HG03521 (cell line): Measurements from ENCODE around the gene CRNN.

Experiments used
- ATAC-seq: cut with Tn5 transposase; IDR thresholded peaks from one replicate; pipeline ENCODE4 v1.9.1; 2021; ENCODE audit warnings: mild to moderate bottlenecking, moderate library complexity; ENCODE audit not compliant: unreplicated experiment

Gene CRNN

GRCh38 chr1:152426731-152427130 lies 12.7 kb upstream of the CRNN start:
- no peak for ATAC-seq

DNA sequence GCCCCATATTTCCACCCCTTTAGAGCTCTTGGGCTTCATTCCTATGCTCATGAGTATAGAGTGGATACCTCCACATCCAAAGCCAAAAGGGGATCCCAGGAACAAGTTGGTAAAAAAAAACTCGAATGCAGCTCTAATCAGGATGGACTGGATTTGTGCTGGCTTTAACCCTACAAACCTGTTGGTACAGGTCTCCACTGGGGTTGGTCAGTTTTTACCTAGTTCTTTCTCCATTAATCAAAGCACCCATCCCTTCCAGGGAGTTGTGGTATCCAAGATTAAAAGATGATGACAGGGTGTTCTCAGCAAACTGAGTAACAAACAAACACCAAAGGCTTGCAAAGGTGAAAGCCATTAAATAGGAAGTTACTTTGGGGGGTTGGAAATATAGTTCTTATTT lies 5.9 kb upstream of the CRNN start:
- no peak for ATAC-seq

- ATAC-seq: no peak
Observed at GRCh38 chr1:152415454-152416227, 1.6 kb upstream of the CRNN start.

- no peak for ATAC-seq
Observed at GRCh38 chr1:152412756-152413155, 1.3 kb downstream of the CRNN start.

DNA sequence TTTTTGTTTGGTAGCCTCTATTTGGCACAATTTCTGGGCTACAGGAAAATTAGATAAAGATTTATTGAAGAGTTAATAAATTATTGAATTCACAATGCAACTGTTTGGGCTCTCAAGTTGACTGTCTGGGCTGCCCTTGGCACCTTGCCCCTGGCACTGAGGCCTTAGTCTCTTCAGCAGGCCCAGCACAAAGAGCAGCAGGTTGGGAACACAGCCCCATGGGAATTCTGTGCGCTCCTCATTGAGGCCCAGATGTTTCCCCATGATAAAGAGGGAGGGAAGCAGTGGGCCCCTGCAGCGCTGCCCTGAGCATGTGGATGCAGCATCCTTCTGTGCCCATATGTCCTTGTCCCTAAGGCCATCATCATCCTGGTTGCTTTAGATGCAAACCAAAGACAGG lies 2.9 kb downstream of the CRNN start:
- no peak for ATAC-seq

- no peak for ATAC-seq
Observed at GRCh38 chr1:152410599-152410998, 3.5 kb downstream of the CRNN start.

GRCh38 chr1:152410028-152410427 lies 4.0 kb downstream of the CRNN start:
- ATAC-seq: no peak

DNA sequence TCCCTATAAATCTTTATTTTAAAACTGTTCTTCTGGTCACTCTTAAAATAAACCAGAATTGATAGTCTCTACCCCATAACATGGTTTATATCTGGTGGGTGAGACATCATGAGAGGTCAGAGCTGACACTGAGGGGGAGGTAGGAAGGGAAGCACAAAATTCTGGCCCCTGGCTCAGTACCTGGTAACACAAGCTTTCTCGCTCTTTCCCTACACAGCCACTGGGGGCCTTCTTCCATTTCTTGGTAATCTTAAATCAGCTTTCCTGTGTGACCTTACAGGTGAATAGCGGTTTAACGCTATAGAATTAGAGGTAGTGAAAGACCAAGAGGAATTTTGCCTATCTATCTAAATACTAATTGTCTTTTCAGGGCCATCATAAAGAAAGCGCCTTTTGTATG lies 5.4 kb downstream of the CRNN start:
- ATAC-seq: no peak

GRCh38 chr1:152398812-152399698 lies 15.0 kb downstream of the CRNN start:
- ATAC-seq: no peak

- no peak for ATAC-seq
Observed at GRCh38 chr1:152397474-152397873, 16.6 kb downstream of the CRNN start.

DNA sequence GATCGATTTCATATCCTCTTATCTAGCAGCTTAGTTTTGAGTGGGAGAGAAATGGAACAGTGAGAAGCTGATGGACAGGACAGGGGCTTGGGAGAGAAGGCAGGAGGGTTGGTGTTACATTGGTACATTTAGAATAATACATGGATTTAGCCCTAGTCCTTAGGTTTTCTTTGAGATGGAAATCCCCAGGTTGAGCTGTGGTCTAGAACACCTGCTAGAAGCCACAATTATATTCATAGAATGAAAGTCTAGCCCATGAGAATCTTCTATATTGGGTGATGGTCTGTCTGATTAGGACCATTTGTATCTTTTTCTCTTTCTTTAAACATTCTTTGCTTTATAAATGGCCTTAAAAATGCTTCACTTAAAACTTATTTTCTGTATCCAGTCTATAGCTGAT lies 19.9 kb downstream of the CRNN start:
- ATAC-seq: no peak

DNA sequence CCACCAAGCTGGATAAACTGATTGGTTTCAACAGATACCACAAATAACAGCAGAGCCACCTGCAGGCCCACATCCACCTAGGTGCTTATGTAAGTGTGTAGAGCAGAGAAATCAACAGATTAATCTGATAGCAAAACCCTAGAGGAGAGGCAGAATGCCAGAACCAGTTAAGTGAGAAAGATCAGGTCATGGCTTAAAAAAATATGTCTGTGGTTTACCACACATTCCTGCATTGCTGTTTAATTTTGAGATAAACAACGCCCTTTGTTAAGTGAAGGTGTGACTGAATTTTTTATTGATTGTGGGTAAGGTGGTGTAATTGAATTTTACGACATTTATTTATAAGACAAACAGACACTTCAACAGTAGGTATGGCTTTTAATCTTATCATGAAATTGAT lies 21.2 kb downstream of the CRNN start:
- no peak for ATAC-seq

- ATAC-seq: no peak
Observed at GRCh38 chr1:152388889-152389288, 25.2 kb downstream of the CRNN start.

- no peak for ATAC-seq
Observed at GRCh38 chr1:152386940-152387339, 27.1 kb downstream of the CRNN start.

GRCh38 chr1:152380932-152381331 lies 33.1 kb downstream of the CRNN start:
- no peak for ATAC-seq

GRCh38 chr1:152374451-152374850 lies 39.6 kb downstream of the CRNN start:
- ATAC-seq: no peak

- no peak for ATAC-seq
Observed at GRCh38 chr1:152372672-152373071, 41.4 kb downstream of the CRNN start.

- no peak for ATAC-seq
Observed at GRCh38 chr1:152367436-152367835, 46.6 kb downstream of the CRNN start.

DNA sequence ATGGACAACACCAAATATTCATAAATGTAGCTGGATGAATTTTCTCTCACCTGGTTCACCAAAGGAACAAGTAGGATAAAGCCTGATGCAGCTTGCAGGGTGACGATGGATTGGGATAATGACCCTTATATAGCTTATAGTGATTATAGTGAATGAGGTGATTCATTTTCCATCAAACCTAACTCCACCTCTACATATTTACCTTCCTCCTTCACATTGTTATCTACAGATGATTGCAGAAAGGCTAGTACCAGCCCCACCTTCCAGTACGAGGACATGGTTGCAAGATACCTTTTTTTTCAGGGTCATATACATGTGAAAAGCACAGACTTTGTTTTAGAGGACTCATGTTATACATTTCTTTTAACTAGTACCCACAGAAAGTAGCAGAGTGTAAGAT lies 54.2 kb downstream of the CRNN start, which contains the start of gene FLG2:
Gene FLG2 (minus strand): TSS at position 101 of the 400 bp plus-strand sequence. CDS start 1,122 bp downstream, outside the sequence.
- no peak for ATAC-seq
